ELF-1 (cell line): ENCODE data around the gene PPP1R1B.
"Not testable (repeated sequence)": the region's sequence is repeated elsewhere in the genome, so short reads cannot be mapped to it uniquely, and the experiment has no call there.

Experiments
- DNase-seq: peaks from one replicate; pipeline ENCODE4 v3.0.0-alpha.2; 2016; ENCODE audit warnings: low read depth, low spot score

The PPP1R1B gene

DNA sequence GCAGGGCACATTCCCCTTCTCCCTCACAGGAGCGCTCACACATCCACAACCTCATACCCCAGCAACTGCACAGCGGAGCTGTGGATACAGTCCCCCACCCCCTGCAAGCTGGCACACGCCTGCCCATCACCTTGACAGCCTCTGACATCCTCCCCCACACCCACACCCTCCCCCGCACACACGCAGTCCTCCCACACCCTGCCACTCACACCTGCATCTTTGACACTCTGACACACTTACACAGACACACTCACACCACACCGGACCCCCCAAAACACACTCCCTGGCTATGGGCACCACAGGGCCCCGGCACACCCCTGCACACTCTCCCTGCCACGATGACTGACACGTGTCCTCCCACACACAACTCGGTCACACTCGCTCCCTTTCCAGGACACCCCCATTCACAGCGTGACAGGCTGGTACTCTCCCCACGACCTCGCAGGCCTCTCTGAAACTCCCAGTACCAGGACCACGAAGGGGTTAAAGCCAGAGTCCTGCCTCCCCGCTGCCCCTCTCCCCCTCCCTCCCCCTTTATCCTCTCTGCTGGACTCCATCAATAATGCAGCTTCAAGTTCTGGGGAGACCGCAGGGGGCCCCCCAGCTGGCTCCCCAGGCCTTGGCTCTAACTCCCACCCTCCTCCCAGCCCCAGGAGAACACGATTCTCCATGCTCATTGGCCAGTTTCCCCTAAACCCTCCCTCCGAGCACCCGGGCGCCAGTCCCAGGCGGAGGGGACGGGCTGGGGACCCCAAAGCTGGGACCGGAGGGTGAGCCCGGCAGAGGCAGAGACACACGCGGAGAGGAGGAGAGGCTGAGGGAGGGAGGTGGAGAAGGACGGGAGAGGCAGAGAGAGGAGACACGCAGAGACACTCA is at the start of gene PPP1R1B:
PPP1R1B (plus strand) TSS at position 782 of the 876 bp plus-strand sequence. CDS start 441 bp downstream, outside the sequence.
- no peak for DNase-seq

- no peak for DNase-seq
Observed at GRCh38 chr17:39578272-39578671, 48.5 kb upstream of the PPP1R1B start.

DNA sequence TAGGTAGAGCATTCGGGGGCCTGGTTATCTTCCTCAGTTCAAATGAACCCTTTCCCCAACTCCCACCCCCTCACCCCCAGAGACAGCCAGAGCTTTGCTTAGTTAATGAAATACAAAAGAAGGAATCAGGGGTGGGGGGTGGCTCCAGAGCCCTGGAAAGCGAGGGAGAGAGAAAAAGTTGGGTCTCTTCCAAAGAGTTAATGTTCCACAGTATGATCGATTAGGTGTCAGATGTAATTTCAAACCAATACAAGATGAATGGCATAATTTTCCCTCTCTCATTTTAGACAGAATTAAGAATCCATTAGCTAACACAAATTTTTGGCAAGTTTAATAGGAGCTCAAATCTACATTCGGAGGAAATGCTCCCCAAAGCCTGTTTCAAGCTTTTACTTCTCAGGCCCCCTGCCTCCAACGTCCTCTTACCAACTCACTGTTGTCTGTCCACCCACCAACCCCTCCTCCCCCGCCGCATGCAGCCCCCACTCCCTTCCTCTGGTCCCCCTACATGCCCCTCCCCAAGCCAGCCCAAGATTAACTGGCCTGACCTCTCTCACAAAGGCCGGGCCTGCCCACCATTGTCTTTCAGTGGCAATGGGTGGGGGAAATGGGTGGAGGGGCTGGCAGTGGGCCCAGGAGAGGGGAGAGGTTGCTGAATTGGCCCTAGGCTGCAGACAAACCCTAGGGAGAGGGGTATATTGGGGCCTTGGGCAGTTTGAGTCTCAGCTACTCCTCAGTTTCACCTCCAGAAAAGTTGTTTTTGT is 47.3 kb upstream of the PPP1R1B start:
- peak; percentile 49 for DNase-seq

- DNase-seq, result no peak
Observed at GRCh38 chr17:39580082-39580468, 46.7 kb upstream of the PPP1R1B start.

- DNase-seq, result no peak
Observed at GRCh38 chr17:39581071-39581758, 45.5 kb upstream of the PPP1R1B start.

GRCh38 chr17:39581759-39582085 is 45.0 kb upstream of the PPP1R1B start:
- no peak for DNase-seq

DNA sequence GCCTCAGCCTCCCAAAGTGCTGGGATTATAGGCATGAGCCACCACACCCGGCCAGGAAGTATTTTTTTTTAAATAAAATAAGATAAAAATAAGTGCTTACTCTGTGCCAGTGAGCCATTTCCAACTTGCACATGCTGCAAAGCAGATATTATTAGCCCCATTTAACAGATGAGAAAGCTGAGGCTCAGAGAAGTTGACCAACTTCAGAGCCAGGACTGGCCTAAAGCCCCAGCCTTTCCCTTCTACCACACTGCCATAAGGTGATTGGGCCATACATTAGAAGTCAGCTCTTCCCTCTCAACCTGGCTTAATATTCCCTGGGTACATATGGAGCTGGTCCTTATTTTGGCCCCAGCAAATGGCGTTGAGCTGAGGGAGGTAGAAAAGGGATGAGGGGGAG is 44.1 kb upstream of the PPP1R1B start:
- DNase-seq, result no peak

- not testable (repeated sequence) for DNase-seq
Observed at GRCh38 chr17:39590180-39590579, 36.6 kb upstream of the PPP1R1B start.

DNA sequence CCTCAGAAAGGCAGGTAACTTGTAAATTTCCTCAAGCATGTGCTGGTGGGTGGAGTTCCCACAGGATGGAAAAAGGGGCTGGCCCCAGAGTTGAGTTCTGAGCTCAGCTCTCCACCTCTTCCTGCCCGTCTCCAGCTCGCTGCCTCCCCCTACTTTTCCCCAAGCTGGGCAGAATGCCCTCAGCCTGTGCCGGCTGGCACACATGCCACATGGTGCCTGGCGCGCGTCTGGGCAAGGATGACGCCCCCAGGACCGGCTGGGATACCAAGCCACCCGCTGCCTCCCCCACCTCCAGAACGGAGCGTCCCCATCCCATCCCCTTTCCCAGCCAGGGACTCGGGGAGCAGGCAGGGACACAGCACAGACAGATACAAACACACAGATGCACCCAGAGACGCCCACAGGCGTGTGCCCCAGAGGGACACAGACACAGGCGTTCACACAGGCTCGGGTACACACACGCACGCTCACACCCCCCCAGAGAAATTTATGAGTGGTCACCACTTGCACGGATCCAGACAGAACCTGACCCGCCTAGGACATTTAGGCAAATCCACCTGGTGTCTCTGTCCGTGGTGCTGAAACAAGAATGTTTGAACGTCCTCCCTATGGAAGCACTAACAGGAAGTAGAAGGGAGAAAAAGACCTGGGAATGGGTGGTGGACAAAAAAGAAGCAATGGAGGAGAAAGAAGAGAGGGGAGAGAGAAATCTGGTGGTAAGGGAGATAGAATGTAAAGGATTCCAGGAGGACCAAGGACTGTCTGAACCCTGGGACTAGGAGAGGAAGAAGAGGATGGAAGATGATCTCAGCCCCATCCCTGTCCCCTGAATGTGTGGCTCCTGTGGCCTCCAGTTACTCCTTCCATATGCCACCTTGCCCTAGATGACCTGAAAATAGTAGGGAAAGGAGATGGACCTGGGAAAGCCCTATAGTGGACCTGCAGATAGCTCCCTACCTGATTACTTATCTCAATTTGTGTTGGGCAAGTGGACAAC is 34.5 kb upstream of the PPP1R1B start:
- peak; percentile 66 for DNase-seq

DNA sequence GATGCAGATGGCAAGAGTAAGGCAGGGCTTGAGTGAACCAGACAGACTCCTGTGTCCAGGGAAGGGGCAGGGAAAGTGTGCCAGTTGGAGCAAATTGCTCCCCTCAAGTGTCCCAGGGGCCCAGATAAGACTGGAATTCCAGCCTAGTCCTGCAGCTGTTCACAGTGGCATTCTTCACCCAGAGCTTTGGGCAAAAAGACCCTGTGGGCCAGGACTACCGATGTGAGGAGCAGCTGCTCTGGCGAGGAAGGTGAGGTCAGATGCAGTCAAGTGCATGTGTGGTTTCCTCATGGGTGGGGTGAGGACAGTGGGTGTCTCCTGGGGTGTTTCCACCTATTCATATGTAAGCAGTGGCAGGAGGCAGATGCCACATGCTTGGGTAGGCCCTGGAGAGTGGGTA is 33.4 kb upstream of the PPP1R1B start:
- no peak for DNase-seq

DNA sequence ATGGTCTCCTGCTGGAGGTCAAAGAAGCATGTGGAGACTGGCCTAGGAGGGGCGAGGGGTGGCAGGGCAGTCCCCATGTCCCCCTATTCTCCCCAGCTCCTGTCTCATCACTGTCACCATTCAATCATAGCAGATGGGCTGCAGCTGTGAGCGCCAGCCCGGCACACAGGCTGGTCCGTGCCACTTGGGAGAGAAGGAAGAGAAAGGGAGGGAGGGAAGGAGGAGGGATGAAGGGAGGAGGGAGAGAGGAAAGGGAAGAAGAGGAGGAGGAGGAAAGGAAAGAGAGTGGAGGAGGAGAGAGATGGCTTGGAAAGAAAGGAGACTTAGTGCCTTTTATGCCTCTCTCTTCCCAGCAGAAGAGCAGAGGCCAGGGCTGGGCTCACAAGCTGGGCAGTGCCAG is 31.5 kb upstream of the PPP1R1B start:
- DNase-seq, result no peak

- DNase-seq, result no peak
Observed at GRCh38 chr17:39595928-39596510, 30.7 kb upstream of the PPP1R1B start.

DNA sequence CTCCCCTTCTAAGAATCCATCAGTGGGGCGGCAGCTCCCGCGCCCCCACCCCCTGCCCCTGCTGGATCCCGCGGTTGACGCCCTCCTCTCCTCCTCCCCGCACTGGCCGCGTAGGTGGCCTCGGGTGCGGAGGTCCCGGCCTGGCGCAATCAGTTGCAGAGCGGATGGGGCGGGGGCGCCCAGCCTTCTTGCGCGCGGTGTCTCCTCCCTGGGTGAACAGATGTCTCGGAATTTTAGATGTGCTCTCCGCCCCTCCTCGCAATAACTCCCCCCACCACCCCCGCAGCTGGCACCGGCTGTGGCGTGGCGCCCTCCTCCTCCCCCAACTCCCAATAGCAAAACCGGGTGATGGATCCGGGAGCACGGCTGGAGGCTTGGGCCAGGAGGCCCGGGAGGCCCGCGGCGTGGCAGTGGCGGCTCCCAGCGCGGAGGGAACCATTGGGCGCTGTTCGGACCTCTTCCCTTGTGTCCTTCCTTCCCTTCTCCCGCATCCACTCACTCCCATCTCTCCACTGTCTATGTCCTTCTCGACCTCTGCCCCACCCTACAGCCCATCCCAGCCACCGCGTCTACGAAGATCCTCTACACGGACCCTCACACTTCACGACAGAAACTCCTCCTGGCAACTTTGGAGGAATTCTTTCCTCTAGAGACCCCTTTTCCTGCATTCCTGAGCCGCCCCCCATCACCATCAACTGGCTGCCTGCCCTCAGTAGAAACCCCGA is 30.0 kb upstream of the PPP1R1B start:
- DNase-seq, result no peak

DNA sequence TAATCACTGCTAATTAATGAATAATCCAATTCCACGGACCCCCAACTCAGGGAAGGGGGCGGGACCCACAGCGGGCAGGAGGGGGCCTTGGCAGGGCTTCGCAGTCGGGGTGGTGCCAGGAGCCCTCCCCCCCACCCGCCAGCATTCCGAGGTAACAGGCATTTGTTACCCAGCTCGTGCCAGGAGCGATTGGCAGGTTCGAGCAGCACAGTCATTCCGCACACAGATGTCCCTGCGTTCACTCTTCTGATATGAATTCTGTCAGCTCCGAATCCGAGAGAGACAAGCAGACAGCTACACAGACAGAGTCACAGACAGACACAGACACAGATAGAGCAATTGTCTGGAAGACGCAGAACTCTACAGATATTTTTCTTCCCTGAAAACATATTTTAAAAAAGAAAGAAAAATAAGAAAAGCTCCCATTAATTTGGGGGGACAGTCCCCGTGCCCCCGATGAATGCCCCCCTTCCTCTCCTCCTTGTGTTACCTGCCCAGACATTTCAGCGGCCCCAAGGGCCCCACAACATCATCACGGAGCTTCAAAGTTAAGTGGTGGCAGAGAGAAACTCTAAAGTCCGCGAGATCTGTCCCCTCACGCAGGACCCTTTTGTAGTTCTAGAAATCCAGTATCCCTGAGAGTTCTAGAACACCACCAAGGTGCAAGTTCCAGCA is 29.2 kb upstream of the PPP1R1B start:
- DNase-seq, result no peak

- DNase-seq, result no peak
Observed at GRCh38 chr17:39598047-39598481, 28.7 kb upstream of the PPP1R1B start.

DNA sequence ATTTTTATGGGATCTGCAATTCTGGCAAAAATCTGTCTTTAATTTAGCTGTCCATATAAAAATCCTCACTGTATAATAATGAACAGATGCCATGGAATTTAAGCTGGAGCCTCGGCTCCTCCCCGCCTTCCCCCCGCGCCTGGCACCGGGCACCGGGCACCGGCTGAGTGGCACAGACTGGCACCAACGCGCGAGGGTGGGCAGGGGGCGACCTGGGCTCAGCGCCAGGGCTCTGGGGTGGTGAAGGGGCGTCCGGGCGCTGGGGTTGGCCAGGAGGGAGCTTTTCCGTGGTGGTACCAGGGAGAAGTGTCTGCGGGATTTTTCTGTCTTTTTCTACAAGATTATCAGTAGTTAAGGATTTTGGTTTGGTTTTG is 28.1 kb upstream of the PPP1R1B start:
- no peak for DNase-seq

DNA sequence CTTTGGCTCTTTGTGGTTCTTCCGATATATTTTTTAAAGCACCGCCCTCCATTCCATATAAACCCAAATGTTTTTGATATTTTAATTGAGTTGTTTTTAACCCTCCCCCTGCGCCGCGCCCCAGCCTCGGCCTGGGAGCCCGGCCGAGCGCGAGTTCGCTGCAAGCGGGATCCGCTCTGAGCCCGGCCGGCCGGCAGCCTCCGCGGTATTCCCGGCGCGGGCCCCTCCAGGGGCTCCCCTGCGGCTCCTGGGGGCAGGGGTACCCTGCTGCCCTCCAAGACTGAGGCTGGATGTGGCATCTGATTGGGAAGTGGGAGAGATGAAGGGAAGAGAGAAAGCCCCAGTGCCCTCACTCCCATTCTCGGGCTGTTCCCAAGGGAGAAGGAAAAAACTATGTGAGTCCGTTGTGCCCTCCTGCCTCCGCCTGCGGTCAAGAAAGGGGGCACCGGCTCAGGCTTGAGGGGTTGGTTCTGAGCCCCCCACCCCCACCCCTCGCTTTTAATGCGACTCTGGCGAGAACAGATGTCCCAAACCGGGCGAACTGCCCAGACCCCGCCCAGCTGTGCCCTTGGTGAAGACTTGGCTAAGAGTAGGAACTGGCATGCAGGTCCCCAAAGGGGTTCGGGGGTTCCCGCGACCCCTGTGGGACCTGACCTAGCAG is 27.6 kb upstream of the PPP1R1B start:
- no peak for DNase-seq

DNA sequence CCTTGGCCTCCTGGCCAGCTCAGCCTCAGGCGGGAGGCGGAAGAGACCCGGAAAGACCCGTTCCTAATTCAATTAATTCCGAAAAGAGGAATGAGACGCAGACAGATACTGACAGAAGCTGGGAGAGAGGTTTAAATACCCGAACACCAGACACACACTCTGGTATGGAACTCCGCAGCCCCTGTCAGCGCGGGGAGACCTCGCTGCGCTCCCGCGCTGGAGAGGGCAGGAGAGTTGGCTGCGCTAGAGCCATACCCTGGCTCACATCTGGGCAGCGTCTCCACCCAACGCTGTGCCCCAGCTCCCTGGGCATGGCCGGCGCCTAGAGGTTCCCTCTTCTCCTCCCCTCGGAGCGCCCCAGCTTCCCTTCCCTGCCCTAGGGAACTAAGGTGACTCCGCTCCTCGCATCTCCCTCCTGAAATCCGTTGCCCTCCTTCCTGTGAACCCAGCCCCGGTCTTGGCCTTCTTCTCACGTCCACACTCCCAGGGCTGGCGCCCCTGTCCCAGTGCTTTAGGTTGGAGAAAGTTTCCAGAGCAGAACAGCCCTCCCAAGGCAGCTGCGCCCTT is 27.0 kb upstream of the PPP1R1B start:
- DNase-seq, result no peak
